WTC11 (cell line): ENCODE results near the gene COL5A2. TPM values are rescaled to one million over a fixed set of nuclear protein-coding genes. Genes with fewer than 3 reads are reported as not detected.

Experiments used
- ATAC-seq: fragments of 200-7000 bp; cut with Tn5 transposase; 2 replicates; pipeline ENCODE4 v1.10.0; 2021; ENCODE audit warnings: mild to moderate bottlenecking, moderate library complexity
- CTCF ChIA-PET: fragments of 300-600 bp; sonication (Branson Sonifier 250); formaldehyde crosslinking; loops from one replicate; lab custom pipeline; 2021; ENCODE audit warnings: antibody characterized with exemption; lab: Charles Lee
- POLR2A ChIA-PET: fragments of 350-600 bp; sonication (Branson Sonifier 250); formaldehyde crosslinking; loops from one replicate; lab custom pipeline; 2021; ENCODE audit warnings: antibody characterized with exemption; lab: Charles Lee
- DNase-seq: peaks from one replicate; pipeline ENCODE4 v3.0.0; 2021; ENCODE audit warnings: low spot score
- H3K27ac Mint-ChIP-seq: 2 replicates; pipeline ENCODE4 v1.8.0; 2021; ENCODE audit warnings: mixed read lengths
- H3K27me3 Mint-ChIP-seq: 2 replicates; pipeline ENCODE4 v1.8.0; 2021; ENCODE audit warnings: low read depth, mild to moderate bottlenecking, moderate library complexity, mixed read lengths
- H3K36me3 Mint-ChIP-seq: 2 replicates; pipeline ENCODE4 v1.8.0; 2021; ENCODE audit warnings: mixed read lengths
- H3K4me1 Mint-ChIP-seq: 2 replicates; pipeline ENCODE4 v1.8.0; 2022; ENCODE audit warnings: mixed read lengths
- H3K4me3 Mint-ChIP-seq: 2 replicates; pipeline ENCODE4 v1.8.0; 2021; ENCODE audit warnings: mild to moderate bottlenecking, moderate library complexity, mixed read lengths
- H3K9me3 Mint-ChIP-seq: 2 replicates; pipeline ENCODE4 v1.8.0; 2021; ENCODE audit warnings: mixed read lengths
- AFF4 ChIP-seq: sonication (generic); formaldehyde crosslinking; IDR thresholded peaks from 2 replicates; pipeline ENCODE4 v1.8.1; 2023; ENCODE audit warnings: mild to moderate bottlenecking, missing genetic modification reagents, borderline replicate concordance
- ATF6 ChIP-seq: sonication (generic); formaldehyde crosslinking; IDR thresholded peaks from 2 replicates; pipeline ENCODE4 v1.8.1; 2023; ENCODE audit warnings: mild to moderate bottlenecking, missing genetic modification reagents
- EMX1 ChIP-seq: fragments of 250-450 bp; sonication (Bioruptor Pico); IDR thresholded peaks from 2 replicates; pipeline ENCODE4 v1.8.0; 2021; ENCODE audit warnings: mild to moderate bottlenecking
- ESRRA ChIP-seq: sonication (generic); formaldehyde crosslinking; IDR thresholded peaks from 2 replicates; pipeline ENCODE4 v1.8.1; 2022; ENCODE audit warnings: mild to moderate bottlenecking, missing genetic modification reagents, borderline replicate concordance
- FOXP1 ChIP-seq: sonication (generic); formaldehyde crosslinking; IDR thresholded peaks from 2 replicates; pipeline ENCODE4 v1.8.0; 2022; ENCODE audit warnings: missing genetic modification reagents, mild to moderate bottlenecking, moderate library complexity, borderline replicate concordance
- GABPB1 ChIP-seq: sonication (generic); formaldehyde crosslinking; IDR thresholded peaks from 2 replicates; pipeline ENCODE4 v1.8.1; 2023; ENCODE audit warnings: mild to moderate bottlenecking, missing genetic modification reagents
- GRHL2 ChIP-seq: fragments of 250-450 bp; sonication (Bioruptor Pico); IDR thresholded peaks from 2 replicates; pipeline ENCODE4 v1.8.0; 2022; ENCODE audit warnings: mild to moderate bottlenecking, moderate library complexity; ENCODE audit not compliant: insufficient replicate concordance, severe bottlenecking
- GTF2I ChIP-seq: fragments of 250-450 bp; sonication (Bioruptor Pico); conservative IDR thresholded peaks from 2 replicates; pipeline ENCODE4 v1.4.0; 2021; ENCODE audit warnings: mild to moderate bottlenecking
- IRF2 ChIP-seq: sonication (generic); formaldehyde crosslinking; IDR thresholded peaks from 2 replicates; pipeline ENCODE4 v1.8.0; 2022; ENCODE audit warnings: low read depth, missing genetic modification reagents, borderline replicate concordance
- JAZF1 ChIP-seq: fragments of 250-450 bp; sonication (Bioruptor Pico); IDR thresholded peaks from 2 replicates; pipeline ENCODE4 v1.9.0; 2021; ENCODE audit warnings: moderate library complexity, mild to moderate bottlenecking, inconsistent platforms
- JUN ChIP-seq: sonication (generic); formaldehyde crosslinking; IDR thresholded peaks from 2 replicates; pipeline ENCODE4 v1.8.0; 2023; ENCODE audit warnings: mild to moderate bottlenecking, missing genetic modification reagents
- MXD4 ChIP-seq: fragments of 250-450 bp; sonication (Bioruptor Pico); IDR thresholded peaks from 2 replicates; pipeline ENCODE4 v1.8.0; 2021; ENCODE audit warnings: mild to moderate bottlenecking, moderate library complexity, borderline replicate concordance
- MYBL2 ChIP-seq: sonication (generic); formaldehyde crosslinking; IDR thresholded peaks from 2 replicates; pipeline ENCODE4 v1.8.1; 2023; ENCODE audit warnings: mild to moderate bottlenecking, moderate library complexity, missing genetic modification reagents
- OVOL2 ChIP-seq: fragments of 250-450 bp; sonication (Bioruptor Pico); IDR thresholded peaks from 2 replicates; pipeline ENCODE4 v1.9.0; 2021; ENCODE audit warnings: mild to moderate bottlenecking, borderline replicate concordance
- RELA ChIP-seq: sonication (generic); formaldehyde crosslinking; IDR thresholded peaks from 2 replicates; pipeline ENCODE4 v1.8.1; 2022; ENCODE audit warnings: missing genetic modification reagents, mild to moderate bottlenecking, borderline replicate concordance
- RORB ChIP-seq: fragments of 250-450 bp; sonication (Bioruptor Pico); IDR thresholded peaks from 2 replicates; pipeline ENCODE4 v1.9.0; 2021; ENCODE audit warnings: mild to moderate bottlenecking
- SMAD3 ChIP-seq: sonication (generic); formaldehyde crosslinking; IDR thresholded peaks from 2 replicates; pipeline ENCODE4 v1.8.0; 2022; ENCODE audit warnings: missing genetic modification reagents, mild to moderate bottlenecking, borderline replicate concordance
- SMAD4 ChIP-seq: sonication (generic); formaldehyde crosslinking; IDR thresholded peaks from 2 replicates; pipeline ENCODE4 v1.8.0; 2022; ENCODE audit warnings: mild to moderate bottlenecking, missing genetic modification reagents
- TP53 ChIP-seq: sonication (generic); formaldehyde crosslinking; IDR thresholded peaks from 2 replicates; pipeline ENCODE4 v1.8.1; 2023; ENCODE audit warnings: mild to moderate bottlenecking, missing genetic modification reagents
- ZBTB21 ChIP-seq: sonication (generic); formaldehyde crosslinking; IDR thresholded peaks from 2 replicates; pipeline ENCODE4 v1.8.1; 2023; ENCODE audit warnings: mild to moderate bottlenecking, missing genetic modification reagents, borderline replicate concordance
- ZNF121 ChIP-seq: sonication (generic); formaldehyde crosslinking; IDR thresholded peaks from 2 replicates; pipeline ENCODE4 v1.8.0; 2023; ENCODE audit warnings: missing genetic modification reagents
- ZNF232 ChIP-seq: sonication (generic); formaldehyde crosslinking; IDR thresholded peaks from 2 replicates; pipeline ENCODE4 v1.8.0; 2022; ENCODE audit warnings: mild to moderate bottlenecking, missing genetic modification reagents
- ZNF263 ChIP-seq: sonication (generic); formaldehyde crosslinking; IDR thresholded peaks from 2 replicates; pipeline ENCODE4 v1.8.1; 2022; ENCODE audit warnings: low read depth, mild to moderate bottlenecking, moderate library complexity, missing genetic modification reagents
- ZNF416 ChIP-seq: fragments of 250-450 bp; sonication (Bioruptor Pico); IDR thresholded peaks from 2 replicates; pipeline ENCODE4 v1.9.0; 2021; ENCODE audit warnings: mild to moderate bottlenecking, inconsistent platforms
- ZSCAN18 ChIP-seq: fragments of 250-450 bp; sonication (Bioruptor Pico); IDR thresholded peaks from 2 replicates; pipeline ENCODE4 v2.1.2; 2022; ENCODE audit warnings: mild to moderate bottlenecking, moderate library complexity
- total RNA-seq: library from RNA; stranded (reverse); gene quantifications from 3 replicates; pipeline ENCODE4 v1.2.3, GENCODE V29; 2021
- TF ChIP-seq, protein P1 (sequence below): sonication (generic); formaldehyde crosslinking; IDR thresholded peaks from 2 replicates; pipeline ENCODE4 v1.8.1; 2022; ENCODE audit warnings: mild to moderate bottlenecking, moderate library complexity, missing genetic modification reagents

COL5A2 gene
- total RNA-seq, 1 experiment from 2014 or later, result 16.0 TPM

DNA sequence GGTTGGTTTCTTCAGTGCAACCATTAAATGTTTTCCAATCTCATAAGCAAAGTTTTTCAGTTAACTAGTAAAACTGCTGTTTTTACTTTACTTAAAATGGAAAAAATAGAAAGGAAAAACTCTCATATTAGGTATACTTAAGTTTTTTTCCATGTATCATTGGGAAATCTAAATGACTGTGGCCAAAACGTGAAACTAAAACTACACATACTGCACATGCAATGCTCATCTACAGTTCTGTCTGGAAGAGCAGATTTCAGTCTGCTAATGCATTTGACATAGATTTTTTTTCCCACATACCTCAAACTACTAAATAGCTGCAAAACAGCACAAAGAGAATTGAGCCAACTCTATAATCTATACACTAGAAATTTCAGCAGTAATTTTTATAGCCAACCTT lies 62.6 kb downstream of the COL5A2 start:
- ChIA-PET POLR2A (no interaction called here), CTCF (interaction anchor here (1.7 kb wide), 1 partner anchor 26 kb away, joined by 12 read pairs; no protein-coding TSS in a partner anchor)
- Mint-ChIP-seq H3K27ac (no peak overlapping the region), H3K4me1 (peaks cover 12% of the 10 kb centered on the region), H3K36me3 (no peaks in the 10 kb centered on the region), H3K9me3 (no peaks in the 10 kb centered on the region), H3K4me3 (no peak overlapping the region), H3K27me3 (no peaks in the 10 kb centered on the region)
- DNase-seq (no peak), ATAC-seq (no peak)
- TF ChIP-seq JUN (CRISPR knock-in tag), result no peak
- TF ChIP-seq MYBL2 (CRISPR knock-in tag), result no peak
- no peak for TF ChIP-seq ATF6 (CRISPR knock-in tag)
- no peak for TF ChIP-seq ZNF263 (CRISPR knock-in tag)
- no peak for TF ChIP-seq SMAD3 (CRISPR knock-in tag)
- no peak for TF ChIP-seq ZNF121 (CRISPR knock-in tag)
- TF ChIP-seq GABPB1 (CRISPR knock-in tag), result no peak
- no peak for TF ChIP-seq JAZF1 (CRISPR knock-in tag)
- TF ChIP-seq RELA (CRISPR knock-in tag), result no peak
- no peak for TF ChIP-seq RORB
- TF ChIP-seq, protein P1, sequence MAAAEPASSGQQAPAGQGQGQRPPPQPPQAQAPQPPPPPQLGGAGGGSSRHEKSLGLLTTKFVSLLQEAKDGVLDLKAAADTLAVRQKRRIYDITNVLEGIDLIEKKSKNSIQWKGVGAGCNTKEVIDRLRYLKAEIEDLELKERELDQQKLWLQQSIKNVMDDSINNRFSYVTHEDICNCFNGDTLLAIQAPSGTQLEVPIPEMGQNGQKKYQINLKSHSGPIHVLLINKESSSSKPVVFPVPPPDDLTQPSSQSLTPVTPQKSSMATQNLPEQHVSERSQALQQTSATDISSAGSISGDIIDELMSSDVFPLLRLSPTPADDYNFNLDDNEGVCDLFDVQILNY (CRISPR knock-in tag), result no peak
- TF ChIP-seq MXD4, result no peak
- no peak for TF ChIP-seq SMAD4 (CRISPR knock-in tag)
- no peak for TF ChIP-seq OVOL2 (CRISPR knock-in tag)
- no peak for TF ChIP-seq ZSCAN18
- no peak for TF ChIP-seq AFF4 (CRISPR knock-in tag)
- TF ChIP-seq ESRRA, result no peak
- TF ChIP-seq TP53 (CRISPR knock-in tag), result no peak
- no peak for TF ChIP-seq GRHL2 (CRISPR knock-in tag)
- TF ChIP-seq IRF2, result no peak

DNA sequence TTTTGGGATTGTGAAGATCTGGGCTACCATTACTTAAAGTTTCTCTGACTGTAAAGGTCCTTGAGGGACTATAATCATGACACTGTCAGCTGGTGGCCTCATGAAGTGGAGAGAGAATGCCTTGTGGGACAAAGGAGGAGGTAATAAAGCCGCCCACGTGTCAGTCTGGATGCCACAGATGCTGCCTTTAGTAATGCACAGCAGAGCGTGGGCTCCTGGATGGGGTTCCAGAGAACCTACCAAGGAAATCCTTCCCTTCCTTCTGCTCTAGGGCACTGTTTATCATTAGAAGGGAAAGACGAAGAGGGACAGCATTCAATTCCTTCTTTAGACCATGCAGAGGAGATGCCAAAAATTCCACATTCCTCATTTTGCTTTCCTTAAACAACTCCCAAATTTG lies 63.5 kb downstream of the COL5A2 start:
- DNase-seq, result no peak
- Mint-ChIP-seq H3K27me3 (no peaks in the 10 kb centered on the region), H3K36me3 (no peaks in the 10 kb centered on the region), H3K4me3 (no peak overlapping the region), H3K9me3 (no peaks in the 10 kb centered on the region)
- CTCF ChIA-PET, result interaction anchor here (1.0 to 1.3 kb wide), 2 partner anchors 27 to 172 kb away, joined by 5 to 10 read pairs; no protein-coding TSS in a partner anchor
- POLR2A ChIA-PET, result no interaction called here
- TF ChIP-seq FOXP1 (CRISPR knock-in tag) (no peak), GTF2I (no peak), ZNF232 (CRISPR knock-in tag) (no peak), ZBTB21 (CRISPR knock-in tag) (no peak), TP53 (CRISPR knock-in tag) (no peak), SMAD4 (CRISPR knock-in tag) (no peak), ZNF416 (CRISPR knock-in tag) (no peak), SMAD3 (CRISPR knock-in tag) (no peak), EMX1 (no peak), AFF4 (CRISPR knock-in tag) (no peak), ESRRA (no peak)
- TF ChIP-seq, all 79 proteins: peak for 0
- no peak overlapping the region for H3K27ac Mint-ChIP-seq
- H3K4me1 Mint-ChIP-seq, result peaks cover 12% of the 10 kb centered on the region
- peak; percentile 60 for ATAC-seq
